NCI-H2196 treated with DMSO at 0.1 percent for 48 hours (cell line): Measurements from ENCODE around the gene C1orf35.

Experiments
- DNase-seq: peaks from one replicate; lab custom pipeline; 2025; ENCODE audit not compliant: unreplicated experiment; lab: John Stamatoyannopoulos, UW

The C1orf35 gene

DNA sequence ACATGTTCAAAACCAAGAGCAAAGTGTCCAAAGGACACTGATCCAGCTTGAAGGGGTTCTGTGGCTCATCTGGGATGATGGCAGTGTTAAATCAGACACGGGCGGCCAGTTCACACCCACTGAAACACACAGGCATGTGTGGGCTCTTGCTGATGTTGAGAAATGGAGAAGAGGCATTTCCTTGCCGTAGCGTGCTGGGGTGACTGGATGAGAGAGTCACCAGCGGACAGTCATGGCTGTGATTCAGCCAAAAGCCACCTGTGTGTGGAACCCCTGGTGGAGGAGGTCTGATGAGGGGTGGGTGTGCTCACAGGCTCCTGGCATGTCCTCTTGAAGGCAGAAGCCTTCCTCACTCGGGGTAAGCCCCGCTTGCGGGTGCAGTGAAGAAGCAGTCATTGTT lies 7.2 kb downstream of the C1orf35 start:
- no peak for DNase-seq

GRCh38 chr1:228095161-228095560 lies 8.0 kb downstream of the C1orf35 start:
- no peak for DNase-seq

- no peak for DNase-seq
Observed at GRCh38 chr1:228094432-228095016, 8.6 kb downstream of the C1orf35 start.

- DNase-seq = no peak
Observed at GRCh38 chr1:228093050-228093906, 9.8 kb downstream of the C1orf35 start.

DNA sequence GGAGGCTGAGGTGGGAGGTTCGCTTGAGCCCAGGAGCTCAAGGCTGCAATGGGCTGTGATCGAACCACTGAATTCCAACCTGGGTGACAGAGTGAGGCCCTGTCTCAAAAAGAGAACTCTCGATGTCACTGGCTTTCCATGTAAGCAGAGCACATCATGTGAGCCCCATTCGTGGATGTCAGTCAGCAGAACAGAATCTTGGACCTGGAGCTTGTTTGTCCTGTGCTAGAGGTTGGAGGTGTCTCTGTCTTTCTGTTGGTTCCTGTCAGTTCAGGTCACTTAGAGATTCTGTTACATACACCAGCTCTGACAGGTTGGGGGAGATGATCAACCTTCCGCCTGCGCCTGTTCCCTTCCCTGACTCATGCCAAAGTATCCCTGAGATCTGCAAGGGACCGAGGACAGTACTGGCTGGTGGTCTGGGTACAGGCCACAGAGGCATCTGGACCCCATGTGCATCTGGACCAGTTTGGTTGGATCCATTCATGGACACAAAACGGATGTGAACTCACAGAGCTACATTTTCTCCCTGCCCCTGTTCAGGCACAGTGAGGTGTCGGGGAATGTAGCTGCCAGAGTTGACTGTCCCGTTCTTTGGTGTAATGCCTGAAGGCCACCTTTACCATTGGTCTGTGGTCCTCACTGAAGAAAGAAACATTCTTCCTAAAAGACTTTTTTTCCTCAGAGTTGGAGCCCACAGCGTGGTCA lies 10.6 kb downstream of the C1orf35 start:
- no peak for DNase-seq

GRCh38 chr1:228091084-228091483 lies 12.0 kb downstream of the C1orf35 start:
- no peak for DNase-seq

DNA sequence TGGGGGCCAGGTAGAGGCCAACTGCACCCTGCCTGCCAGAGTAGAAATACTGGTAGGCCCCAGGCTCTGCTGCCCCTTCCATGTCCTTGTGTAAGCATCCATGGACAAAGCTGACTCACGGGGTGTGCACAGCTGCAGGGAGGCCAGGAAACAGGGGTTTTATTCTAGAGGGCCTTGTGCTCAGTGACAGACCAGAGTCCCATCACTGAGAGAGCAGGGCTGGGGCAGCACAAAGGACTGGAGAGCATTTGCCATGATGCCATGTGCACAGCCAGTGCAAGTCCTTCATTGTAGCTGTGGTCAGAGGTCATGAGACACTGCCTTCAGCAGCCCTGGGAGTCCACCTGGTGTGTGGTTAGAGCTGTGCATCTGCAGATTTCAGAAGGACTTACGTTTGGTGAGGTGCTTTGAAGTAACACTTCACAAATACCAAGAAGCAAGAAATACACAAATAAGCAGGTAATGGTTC lies 12.5 kb downstream of the C1orf35 start:
- no peak for DNase-seq

GRCh38 chr1:228089519-228090380 lies 13.4 kb downstream of the C1orf35 start:
- no peak for DNase-seq

DNA sequence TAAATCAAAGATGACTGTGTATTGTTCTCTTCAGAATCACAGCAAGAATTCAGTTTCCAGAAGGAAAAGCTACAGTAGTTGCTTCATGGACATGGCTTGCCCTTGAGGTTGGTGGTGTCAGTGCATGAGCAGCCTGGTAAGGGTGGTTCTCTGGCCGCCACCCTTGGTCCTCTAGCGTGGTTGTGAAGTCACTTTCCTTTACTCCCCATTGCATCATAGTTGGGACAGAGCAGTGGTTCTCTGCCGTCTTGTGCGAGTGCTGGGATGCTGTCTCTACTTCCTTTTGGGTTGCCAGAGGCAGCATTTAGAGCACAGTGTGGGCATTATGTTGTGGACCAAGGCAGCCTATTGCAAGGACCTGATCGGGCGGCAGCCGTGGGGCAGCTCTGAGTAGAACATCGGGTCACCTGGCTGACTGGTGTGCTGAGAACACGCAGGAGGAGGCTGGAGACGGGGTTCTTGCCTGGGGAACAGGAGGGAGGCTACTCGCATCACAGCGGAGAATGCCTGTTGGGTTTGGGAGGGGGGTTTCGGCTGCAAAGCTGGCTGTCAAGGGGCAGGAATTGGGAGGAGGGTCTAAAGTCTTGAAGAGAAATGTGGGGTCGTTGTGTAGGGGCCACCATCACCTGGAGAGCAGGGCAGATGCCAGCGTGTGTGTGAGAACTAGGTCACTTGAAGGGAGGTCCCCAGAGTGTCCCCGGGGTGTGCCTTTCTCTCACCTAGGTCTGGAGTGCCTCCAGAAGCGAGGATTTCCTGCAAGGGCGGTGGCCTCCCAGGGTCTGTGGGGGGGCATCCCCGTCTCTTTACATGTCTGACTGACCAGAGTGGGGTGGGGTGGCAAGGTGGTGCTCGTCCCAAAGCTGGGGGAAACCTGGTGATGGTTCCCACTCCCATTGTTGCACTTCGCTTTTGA lies 14.3 kb downstream of the C1orf35 start:
- DNase-seq = no peak

DNA sequence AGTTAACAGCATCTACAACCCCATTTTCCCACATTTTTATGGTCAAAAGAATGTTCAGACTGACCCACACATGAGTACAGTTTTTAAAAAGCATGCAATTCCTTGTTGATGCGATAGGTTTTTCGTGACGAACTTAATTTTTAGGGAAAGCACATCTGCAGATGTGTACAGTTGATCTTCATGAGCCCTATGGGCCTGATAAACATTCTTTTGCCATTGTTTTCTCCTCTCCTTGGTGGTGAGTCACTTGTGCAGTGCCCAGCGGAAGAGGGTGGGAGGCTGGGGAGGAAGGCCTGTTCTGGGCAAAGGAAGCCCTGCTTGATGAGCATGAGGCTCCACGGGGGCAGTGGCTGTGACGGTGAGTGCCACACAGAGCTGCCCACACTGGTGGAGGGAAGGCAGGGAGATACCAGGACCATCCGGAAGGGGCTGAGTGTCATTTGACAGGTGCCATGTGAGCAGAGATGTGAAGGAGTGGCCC lies 15.3 kb downstream of the C1orf35 start:
- DNase-seq = no peak

DNA sequence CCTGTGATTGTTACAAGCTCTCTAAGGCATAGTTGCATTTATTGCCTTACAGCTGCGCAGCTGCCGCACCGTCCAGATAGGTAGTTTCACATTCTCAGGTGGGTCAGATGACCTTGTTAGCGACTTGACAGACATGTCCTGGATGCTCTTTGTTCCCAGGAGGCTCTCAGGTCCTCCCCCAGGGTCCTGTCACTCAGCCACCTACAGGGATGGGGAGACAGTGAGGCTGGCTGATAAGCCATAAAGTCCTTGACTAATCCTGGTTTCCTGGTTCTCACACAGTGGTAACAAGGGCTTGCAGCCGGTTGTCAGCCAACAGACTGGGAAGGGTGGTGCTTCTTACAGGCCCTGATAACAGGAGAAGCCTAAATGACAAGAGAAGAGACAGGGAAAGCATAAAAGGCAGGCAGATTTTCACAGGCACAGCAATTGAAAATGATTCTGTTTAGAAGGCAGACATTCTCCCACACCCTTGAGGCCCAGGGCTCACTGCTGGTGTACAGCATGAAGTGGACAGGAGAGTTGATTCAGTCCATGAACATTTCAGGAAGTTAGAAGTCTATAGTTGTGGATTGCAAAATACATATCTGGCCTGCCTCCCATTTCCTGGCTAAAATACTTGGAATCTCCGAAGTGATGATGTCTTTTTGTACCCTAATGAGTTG lies 17.7 kb downstream of the C1orf35 start:
- no peak for DNase-seq

DNA sequence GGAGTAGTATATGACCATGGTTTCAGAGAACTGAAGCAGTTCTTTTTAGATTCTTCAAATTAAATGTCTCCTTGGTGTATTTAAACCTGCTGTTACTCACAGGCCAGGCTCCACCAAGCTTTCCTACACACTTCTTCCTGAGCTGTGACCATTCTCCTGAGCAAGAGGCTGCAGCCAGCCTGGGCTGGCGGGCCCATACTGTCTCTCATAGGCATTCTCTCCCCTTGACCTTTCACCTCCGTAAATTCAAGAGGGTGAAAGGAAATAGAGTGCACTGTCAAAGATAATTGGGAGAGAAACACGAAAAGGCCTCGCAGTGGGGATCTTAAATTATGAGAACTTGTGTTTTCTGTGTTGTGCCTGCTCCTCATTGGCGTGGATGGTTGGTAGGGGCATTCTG lies 18.3 kb downstream of the C1orf35 start:
- no peak for DNase-seq

GRCh38 chr1:228084325-228084724 lies 18.8 kb downstream of the C1orf35 start:
- DNase-seq = no peak

GRCh38 chr1:228083871-228084278 lies 19.2 kb downstream of the C1orf35 start:
- no peak for DNase-seq

GRCh38 chr1:228082918-228083870 lies 19.9 kb downstream of the C1orf35 start:
- no peak for DNase-seq

DNA sequence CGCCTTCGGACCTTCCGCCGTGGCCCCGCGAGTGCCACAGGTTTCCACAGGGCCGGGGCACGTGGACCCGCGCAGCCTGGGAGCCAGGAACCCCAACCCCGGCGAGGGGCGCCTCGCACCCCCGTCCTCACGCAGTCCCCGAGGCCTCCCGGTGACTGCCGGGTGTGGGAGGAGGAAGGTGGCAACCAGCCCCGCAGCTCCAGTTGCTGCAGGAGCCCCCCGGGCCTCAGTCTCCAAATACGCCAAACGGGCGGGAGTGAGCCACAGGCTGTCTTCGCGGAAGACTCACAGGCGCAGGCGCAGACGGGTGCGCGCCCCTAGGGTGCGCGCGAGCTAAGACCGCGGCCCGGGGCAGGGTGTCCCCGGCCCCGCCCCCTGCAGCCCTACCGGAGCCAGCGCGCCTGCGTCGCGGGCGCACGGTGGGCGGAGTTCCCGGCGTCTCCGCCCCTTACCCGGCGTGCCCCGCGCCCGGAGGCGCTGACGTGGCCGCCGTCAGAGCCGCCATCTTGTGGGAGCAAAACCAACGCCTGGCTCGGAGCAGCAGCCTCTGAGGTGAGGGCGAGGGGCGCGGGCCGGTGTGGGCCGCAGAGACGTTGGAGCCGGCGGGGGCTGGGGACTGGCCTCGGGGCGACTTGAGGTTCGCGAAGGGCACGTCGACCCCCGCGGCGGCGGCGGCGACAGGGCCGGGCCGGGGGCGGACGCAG lies 20.8 kb downstream of the C1orf35 start, which contains the start of gene ARF1:
Gene ARF1, plus strand, starts transcription at position 495 of the 704 bp plus-strand sequence. CDS start 14,407 bp downstream, outside the sequence.
- peak; percentile 85 for DNase-seq

- DNase-seq = no peak
Observed at GRCh38 chr1:228081578-228082213, 21.4 kb downstream of the C1orf35 start.
